Activated CD4-positive, alpha-beta memory T cell treated with anti-CD3 and anti-CD28 coated beads, Interleukin-2, amount 10 ng/mL, durations not matched to agents 7 days and 5 days (primary cell): ENCODE data around the gene UBE2U. TPM values are rescaled to one million over a fixed set of nuclear protein-coding genes. Genes with fewer than 3 reads are reported as not detected.
"Not testable (repeated sequence)": the region's sequence is repeated elsewhere in the genome, so short reads cannot be mapped to it uniquely, and the experiment has no call there.

Experiments
- CTCF ChIA-PET: fragments of 350-600 bp; sonication (Branson Sonifier 250); formaldehyde crosslinking; loops from one replicate; lab custom pipeline; 2021; ENCODE audit warnings: antibody characterized with exemption, inconsistent platforms; lab: Charles Lee
- POLR2A ChIA-PET: fragments of 350-600 bp; sonication (Branson Sonifier 250); formaldehyde crosslinking; loops from one replicate; lab custom pipeline; 2021; ENCODE audit warnings: antibody characterized with exemption; lab: Charles Lee
- DNase-seq: peaks from one replicate; pipeline ENCODE4 v3.0.0-alpha.2; 2020
- H3K27ac Mint-ChIP-seq: one replicate; pipeline ENCODE4 v1.8.0; 2021; ENCODE audit warnings: mild to moderate bottlenecking, mixed read lengths
- H3K27me3 Mint-ChIP-seq: one replicate; pipeline ENCODE4 v1.8.0; 2021; ENCODE audit warnings: mixed read lengths
- H3K36me3 Mint-ChIP-seq: one replicate; pipeline ENCODE4 v1.8.0; 2021; ENCODE audit warnings: low read depth, mixed read lengths
- H3K4me1 Mint-ChIP-seq: one replicate; pipeline ENCODE4 v1.8.0; 2021; ENCODE audit warnings: mixed read lengths
- H3K4me3 Mint-ChIP-seq: one replicate; pipeline ENCODE4 v1.8.0; 2021; ENCODE audit warnings: mild to moderate bottlenecking, mixed read lengths
- H3K9me3 Mint-ChIP-seq: one replicate; pipeline ENCODE4 v1.8.0; 2021; ENCODE audit warnings: mixed read lengths
- total RNA-seq, 2 experiments: library from RNA; stranded (reverse); gene quantifications; one replicate each; pipeline ENCODE4 v1.2.3, GENCODE V29; 2021

The UBE2U gene
- total RNA-seq, 2 experiments from 2014 or later: not detected

DNA sequence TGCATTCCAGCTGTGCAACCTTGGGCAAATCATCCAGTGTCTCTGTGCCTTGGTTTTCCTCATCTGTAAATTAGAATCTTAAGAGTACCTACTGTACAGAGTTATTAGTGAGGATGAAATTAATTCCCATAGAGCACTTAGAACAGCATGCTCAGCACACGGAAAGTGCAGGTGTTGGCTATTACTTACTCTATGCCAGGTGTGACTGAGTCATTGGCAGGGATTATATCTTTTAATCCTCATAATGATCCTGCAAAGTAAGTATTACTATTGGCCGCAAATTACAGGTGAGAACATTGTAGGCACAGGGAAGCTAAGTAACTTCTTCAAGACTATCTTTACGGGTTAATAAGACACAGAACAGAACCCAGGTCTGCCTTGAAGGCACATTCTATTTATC is 6.3 kb upstream of the UBE2U start:
- ChIA-PET POLR2A (no interaction called here), CTCF (no interaction called here)
- H3K27ac Mint-ChIP-seq: no peak overlapping the region
- DNase-seq: no peak
- no peaks in the 10 kb centered on the region for H3K4me1 Mint-ChIP-seq
- H3K9me3 Mint-ChIP-seq: no peaks in the 10 kb centered on the region
- no peak overlapping the region for H3K4me3 Mint-ChIP-seq
- peaks cover 3% of the 10 kb centered on the region for H3K27me3 Mint-ChIP-seq
- H3K36me3 Mint-ChIP-seq: no peaks in the 10 kb centered on the region

DNA sequence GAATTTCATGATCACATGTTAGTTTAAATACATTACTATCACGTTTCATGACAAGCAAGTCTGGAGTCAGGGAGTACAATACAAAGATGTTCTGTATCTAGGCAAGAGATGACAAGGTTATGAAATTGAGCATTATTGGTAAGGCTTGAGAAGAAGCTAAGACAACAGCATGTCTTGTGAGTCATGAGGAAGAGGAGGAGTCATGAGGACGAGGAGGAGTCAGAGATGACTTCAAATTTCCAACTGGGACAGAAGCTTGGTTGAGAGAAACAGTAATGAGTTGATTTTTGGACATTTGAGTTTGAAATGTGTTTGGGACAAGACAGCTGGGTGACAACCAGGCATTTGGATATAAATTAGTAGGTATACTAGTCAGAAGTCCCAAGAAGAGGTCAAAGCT is 4.3 kb upstream of the UBE2U start:
- no peaks in the 10 kb centered on the region for H3K9me3 Mint-ChIP-seq
- no peaks in the 10 kb centered on the region for H3K36me3 Mint-ChIP-seq
- no peak for DNase-seq
- ChIA-PET POLR2A (no interaction called here), CTCF (no interaction called here)
- H3K4me1 Mint-ChIP-seq: no peaks in the 10 kb centered on the region
- H3K27me3 Mint-ChIP-seq: peaks cover 3% of the 10 kb centered on the region
- no peak overlapping the region for H3K27ac Mint-ChIP-seq
- H3K4me3 Mint-ChIP-seq: no peak overlapping the region

DNA sequence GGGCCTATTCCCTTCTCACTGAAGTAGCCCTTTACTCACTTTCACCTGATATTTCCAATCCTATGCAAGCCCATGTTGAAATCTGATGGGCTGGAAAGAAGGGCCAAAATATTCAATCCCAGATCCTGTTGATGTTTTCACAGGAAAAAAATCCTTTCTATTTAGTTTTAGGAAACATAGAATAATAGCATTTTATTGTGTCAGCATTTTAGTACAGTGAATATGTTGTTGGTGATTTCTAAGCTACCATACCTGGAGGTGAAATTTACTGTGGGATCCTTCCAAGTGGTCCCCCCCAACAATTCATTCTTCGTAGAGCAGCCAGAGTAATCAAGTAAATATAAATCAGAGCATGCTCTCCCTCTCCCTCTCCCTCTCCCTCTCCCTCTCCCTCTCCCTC is 3.4 kb upstream of the UBE2U start:
- Mint-ChIP-seq H3K27me3 (peaks cover 2% of the 10 kb centered on the region), H3K27ac (no peak overlapping the region), H3K4me1 (no peaks in the 10 kb centered on the region), H3K9me3 (no peaks in the 10 kb centered on the region), H3K36me3 (no peaks in the 10 kb centered on the region), H3K4me3 (no peak overlapping the region)
- DNase-seq: no peak
- ChIA-PET POLR2A (no interaction called here), CTCF (no interaction called here)

DNA sequence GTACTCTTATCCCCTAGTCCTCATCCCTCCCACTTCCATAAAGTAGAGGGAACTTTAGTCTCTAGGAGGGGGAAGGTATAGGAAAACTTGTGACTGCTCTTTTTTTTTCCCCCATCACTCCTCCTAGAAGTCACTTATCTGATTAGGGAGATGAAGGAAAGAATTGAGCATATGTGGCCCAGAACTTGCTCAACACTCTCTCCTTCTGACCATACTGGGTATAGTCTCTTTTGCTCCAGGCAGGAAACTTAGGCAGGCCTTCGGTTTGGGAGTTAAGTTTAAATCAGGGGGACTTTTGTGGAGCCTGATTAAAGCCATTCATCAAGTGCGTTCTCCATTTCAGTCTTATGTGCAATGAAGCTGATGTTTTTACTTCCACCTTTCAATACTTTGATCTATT is 5.8 kb downstream of the UBE2U start:
- Mint-ChIP-seq H3K27ac (no peak overlapping the region), H3K9me3 (no peaks in the 10 kb centered on the region), H3K27me3 (peaks cover 21% of the 10 kb centered on the region), H3K4me1 (no peaks in the 10 kb centered on the region), H3K4me3 (no peak overlapping the region), H3K36me3 (no peaks in the 10 kb centered on the region)
- DNase-seq: no peak
- ChIA-PET CTCF (no interaction called here), POLR2A (no interaction called here)

DNA sequence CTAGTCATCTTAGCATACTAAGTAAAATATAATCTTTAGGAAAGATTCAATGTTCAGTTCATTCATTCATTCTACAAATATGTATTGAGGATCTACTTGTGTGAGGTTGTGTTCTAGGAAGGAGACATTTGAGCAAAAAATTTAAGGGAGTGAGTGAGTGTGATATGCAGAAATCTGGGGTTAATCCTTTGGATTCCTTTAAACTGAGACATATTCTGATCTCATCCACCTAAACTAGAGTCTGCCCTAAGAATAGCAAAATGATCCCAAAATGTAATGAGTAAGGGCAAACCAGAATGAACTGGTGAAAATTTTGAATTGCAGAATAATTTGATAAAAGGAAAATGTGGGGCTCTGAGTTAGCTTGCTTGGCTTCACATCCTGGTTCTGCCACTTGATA is 8.6 kb downstream of the UBE2U start:
- Mint-ChIP-seq H3K4me1 (no peaks in the 10 kb centered on the region), H3K27ac (no peak overlapping the region), H3K36me3 (no peaks in the 10 kb centered on the region), H3K27me3 (peaks cover 25% of the 10 kb centered on the region), H3K9me3 (no peaks in the 10 kb centered on the region), H3K4me3 (no peak overlapping the region)
- DNase-seq: no peak
- ChIA-PET POLR2A (no interaction called here), CTCF (no interaction called here)

DNA sequence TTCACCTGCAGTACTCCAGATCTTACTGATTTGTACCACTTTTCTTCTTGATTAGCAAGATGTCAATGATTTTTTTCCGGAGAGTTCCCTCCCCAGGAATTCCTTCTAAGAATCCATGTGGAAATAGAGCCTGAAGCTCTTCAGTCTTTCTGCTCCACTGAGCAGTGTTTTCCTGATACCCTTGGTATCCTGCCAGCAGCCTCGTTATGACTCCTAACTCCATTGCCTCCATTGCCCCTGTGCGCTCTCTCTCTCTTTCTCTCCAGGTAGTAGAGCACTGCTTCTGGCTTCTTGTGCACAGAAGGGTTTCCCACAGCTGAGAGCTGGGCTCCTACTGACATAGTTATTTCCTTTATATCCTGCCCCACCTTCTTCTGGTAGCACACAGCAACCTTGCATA is 12.2 kb downstream of the UBE2U start:
- no peak overlapping the region for H3K4me3 Mint-ChIP-seq
- no peaks in the 10 kb centered on the region for H3K4me1 Mint-ChIP-seq
- POLR2A ChIA-PET: no interaction called here
- CTCF ChIA-PET: no interaction called here
- DNase-seq: no peak
- H3K27me3 Mint-ChIP-seq: peaks cover 35% of the 10 kb centered on the region
- H3K9me3 Mint-ChIP-seq: no peaks in the 10 kb centered on the region
- H3K36me3 Mint-ChIP-seq: no peaks in the 10 kb centered on the region
- no peak overlapping the region for H3K27ac Mint-ChIP-seq

DNA sequence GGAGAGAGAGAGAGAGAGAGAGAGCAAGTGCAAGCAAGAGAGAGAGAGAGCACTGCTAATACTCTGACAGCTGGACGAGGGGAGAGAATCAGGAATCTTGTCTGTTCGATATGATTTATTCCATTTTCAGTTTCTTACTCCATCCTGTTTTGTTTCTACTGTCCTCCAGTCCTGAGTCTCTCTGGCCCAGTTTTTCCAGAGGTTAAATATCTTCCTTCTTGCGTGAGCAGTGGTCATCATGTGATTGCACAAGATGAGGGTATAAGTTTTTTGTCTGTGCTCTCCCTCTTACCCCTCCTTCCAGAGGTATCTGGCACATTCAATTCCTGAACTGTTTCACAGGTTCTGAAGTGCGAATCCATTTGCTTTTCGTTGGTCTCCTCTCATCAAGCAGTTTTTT is 16.8 kb downstream of the UBE2U start:
- H3K27ac Mint-ChIP-seq: no peak overlapping the region
- peaks cover 7% of the 10 kb centered on the region for H3K4me1 Mint-ChIP-seq
- H3K9me3 Mint-ChIP-seq: no peaks in the 10 kb centered on the region
- ChIA-PET POLR2A (no interaction called here), CTCF (no interaction called here)
- no peaks in the 10 kb centered on the region for H3K36me3 Mint-ChIP-seq
- H3K27me3 Mint-ChIP-seq: peaks cover 40% of the 10 kb centered on the region
- no peak for DNase-seq
- H3K4me3 Mint-ChIP-seq: no peak overlapping the region

DNA sequence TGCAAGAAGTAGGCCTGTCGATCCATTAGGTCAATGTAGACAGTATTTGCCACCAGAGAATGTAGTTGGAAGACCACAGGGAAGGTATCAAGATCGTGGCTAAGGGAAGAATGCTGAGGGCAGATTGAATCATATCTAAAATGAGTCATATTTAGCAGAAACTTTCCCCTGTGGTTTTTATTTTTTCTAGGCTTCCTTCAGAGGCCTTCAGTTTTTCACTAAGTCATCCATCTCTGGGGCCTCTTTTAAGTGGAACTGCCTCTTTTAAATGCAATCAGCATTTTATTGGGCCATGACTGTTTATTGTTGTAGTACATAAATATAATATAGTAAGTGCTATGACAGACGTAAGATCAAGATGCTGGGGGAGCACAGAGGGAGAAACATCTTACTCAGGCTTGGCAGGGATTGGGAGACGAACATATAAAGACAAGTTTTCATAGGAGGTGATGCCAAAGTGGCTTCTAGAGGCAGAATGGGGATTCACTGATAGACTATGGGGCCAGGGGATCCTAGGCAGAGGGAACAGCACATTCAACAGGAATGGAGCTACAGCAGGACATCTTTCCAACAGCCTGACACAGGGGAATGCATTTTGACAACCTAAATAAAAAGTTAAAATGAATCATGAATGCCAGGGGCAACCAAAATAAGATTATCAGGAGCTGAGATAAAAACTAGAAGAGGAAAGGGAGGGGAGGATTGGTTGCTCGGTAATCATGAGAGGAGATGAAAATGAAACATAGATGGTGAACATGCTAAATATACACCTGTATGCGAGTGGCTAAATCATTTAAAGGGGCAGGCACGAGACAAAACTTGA is 20.1 kb downstream of the UBE2U start:
- CTCF ChIA-PET: no interaction called here
- Mint-ChIP-seq H3K4me1 (peaks cover 7% of the 10 kb centered on the region), H3K27ac (no peak overlapping the region), H3K9me3 (no peaks in the 10 kb centered on the region), H3K4me3 (no peak overlapping the region), H3K27me3 (peaks cover 38% of the 10 kb centered on the region), H3K36me3 (no peaks in the 10 kb centered on the region)
- no peak for DNase-seq
- POLR2A ChIA-PET: no interaction called here

DNA sequence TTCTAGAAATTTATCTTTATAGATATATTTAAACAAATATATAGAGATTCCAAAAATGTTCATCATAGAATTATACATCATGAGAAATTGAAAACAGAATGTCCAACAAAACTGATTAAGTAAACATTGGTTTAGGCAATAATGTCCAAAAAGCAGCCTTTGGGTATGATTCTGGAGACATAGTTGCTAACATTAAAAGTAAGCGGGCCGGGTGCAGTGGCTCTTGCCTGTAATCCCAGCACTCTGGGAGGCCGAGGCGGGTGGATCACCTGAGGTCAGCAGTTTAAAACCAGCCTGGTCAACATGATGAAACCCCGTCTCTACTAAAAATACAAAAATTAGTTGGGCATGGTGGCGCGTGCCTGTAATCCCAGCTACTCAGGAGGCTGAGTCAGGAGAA is 20.8 kb downstream of the UBE2U start:
- H3K27ac Mint-ChIP-seq, POLR2A ChIA-PET, CTCF ChIA-PET, H3K36me3 Mint-ChIP-seq, H3K4me3 Mint-ChIP-seq, H3K9me3 Mint-ChIP-seq, DNase-seq, H3K4me1 Mint-ChIP-seq: not testable (repeated sequence)
- H3K27me3 Mint-ChIP-seq: peaks cover 34% of the 10 kb centered on the region

DNA sequence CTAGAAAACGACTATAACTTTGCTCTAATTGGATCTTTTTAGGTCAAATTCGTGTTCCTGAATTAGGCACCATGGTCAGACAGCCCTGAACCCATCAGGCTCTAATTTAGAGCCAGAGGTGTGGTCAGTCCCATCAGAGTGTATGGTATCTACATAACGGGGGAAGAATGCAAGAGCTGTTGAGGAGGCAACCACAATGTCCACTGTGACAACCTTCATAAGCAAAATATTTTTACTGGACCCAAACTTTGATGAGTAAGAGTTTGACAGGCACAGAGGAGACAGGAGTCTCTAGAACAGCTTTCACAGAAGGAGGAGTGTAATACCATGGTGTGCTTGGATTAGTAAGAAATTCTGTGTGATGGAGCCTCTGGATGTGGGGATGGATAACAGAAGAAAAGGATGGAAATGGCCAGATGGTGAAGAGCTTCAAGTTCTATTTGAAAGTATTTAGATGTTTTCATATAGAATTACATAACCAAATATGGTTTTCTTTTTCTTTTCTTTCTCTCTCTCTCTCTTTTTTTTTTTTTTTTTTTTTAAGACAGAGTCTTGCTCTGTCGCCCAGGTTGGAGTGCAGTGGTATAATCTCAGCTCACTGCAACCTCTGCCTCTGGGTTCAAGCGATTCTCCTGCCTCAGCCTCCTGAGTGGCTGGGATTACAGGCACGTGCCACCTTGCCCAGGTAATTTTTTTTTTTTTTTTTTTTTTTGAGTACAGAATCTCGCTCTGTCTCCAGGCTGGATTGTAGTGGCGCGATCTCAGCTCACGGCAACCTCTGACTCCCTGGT is 24.9 kb downstream of the UBE2U start:
- Mint-ChIP-seq H3K36me3 (no peaks in the 10 kb centered on the region), H3K27me3 (peaks cover 24% of the 10 kb centered on the region), H3K9me3 (no peaks in the 10 kb centered on the region), H3K27ac (no peak overlapping the region), H3K4me3 (no peak overlapping the region), H3K4me1 (peaks cover 6% of the 10 kb centered on the region)
- POLR2A ChIA-PET: no interaction called here
- DNase-seq: no peak
- CTCF ChIA-PET: interaction anchor here (0.7 to 2.4 kb wide), 3 partner anchors 18 to 1316 kb away, joined by 3 to 7 read pairs (median 3); no protein-coding TSS in a partner anchor

DNA sequence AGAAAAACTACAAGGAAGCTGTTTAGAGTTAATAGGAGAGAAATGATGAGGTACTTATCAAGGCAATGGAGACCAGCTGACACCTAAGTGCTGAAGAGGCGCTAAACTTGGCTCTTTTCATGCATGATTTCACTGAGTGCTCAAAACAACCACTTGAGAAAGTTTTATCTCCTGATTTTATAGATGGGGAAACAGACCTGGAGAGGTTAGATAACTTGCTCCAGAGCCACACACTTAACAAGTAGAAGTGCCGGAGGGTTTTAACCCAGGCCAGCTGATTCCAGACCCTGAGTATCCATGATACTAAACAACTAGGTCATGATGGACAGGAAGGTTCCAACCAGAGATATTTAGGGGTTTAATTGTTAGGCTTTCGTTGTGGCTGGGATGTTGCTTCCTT is 25.9 kb downstream of the UBE2U start:
- Mint-ChIP-seq H3K4me3 (no peak overlapping the region), H3K36me3 (no peaks in the 10 kb centered on the region), H3K27me3 (peaks cover 30% of the 10 kb centered on the region), H3K9me3 (no peaks in the 10 kb centered on the region), H3K4me1 (no peaks in the 10 kb centered on the region), H3K27ac (no peak overlapping the region)
- ChIA-PET POLR2A (no interaction called here), CTCF (interaction anchor here (2.4 kb wide), 1 partner anchor 17 kb away, joined by 7 read pairs; no protein-coding TSS in a partner anchor)
- DNase-seq: no peak

DNA sequence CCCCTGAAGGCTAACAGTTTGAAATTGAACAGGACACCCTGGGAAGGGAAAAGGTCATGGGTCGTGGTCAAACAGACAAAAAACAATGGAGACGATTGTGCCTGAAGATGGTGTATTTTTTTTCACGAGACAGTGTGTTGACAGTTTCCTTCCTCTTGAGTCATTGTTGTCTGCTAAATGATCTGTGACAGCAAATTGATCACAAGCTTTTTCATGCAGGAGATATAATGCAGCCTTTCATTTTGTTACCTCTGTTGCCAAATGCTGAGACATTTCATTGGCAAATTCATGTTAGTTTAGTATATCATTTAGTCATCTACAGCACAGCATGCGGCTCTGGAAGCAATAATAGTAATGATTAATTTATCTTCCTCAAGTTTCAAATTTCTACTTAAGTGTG is 27.7 kb downstream of the UBE2U start:
- H3K27ac Mint-ChIP-seq: no peak overlapping the region
- DNase-seq: no peak
- no peak overlapping the region for H3K4me3 Mint-ChIP-seq
- H3K36me3 Mint-ChIP-seq: no peaks in the 10 kb centered on the region
- H3K4me1 Mint-ChIP-seq: no peaks in the 10 kb centered on the region
- ChIA-PET CTCF (interaction anchor here (2.4 kb wide), 1 partner anchor 15 kb away, joined by 7 read pairs; no protein-coding TSS in a partner anchor), POLR2A (no interaction called here)
- no peaks in the 10 kb centered on the region for H3K9me3 Mint-ChIP-seq
- H3K27me3 Mint-ChIP-seq: peaks cover 24% of the 10 kb centered on the region

DNA sequence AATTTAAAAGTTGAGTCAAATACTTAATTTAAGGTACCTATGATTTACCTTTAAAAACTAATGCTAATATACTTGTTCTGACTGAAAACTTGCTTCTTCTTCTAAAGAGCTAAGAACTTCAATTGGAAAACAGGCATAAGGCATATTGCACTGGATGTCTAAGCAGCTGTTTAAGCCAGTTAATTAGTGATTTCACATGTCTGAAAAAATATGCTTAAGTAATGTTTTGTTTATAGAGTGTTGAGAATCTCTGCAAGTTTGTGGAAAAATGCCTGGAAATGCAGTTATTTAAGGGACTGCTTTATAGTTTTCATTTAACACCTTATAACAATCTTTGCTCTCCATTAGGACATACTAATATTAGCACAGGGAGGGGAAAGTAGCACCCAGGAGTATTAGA is 28.2 kb downstream of the UBE2U start:
- ChIA-PET CTCF (no interaction called here), POLR2A (no interaction called here)
- Mint-ChIP-seq H3K9me3 (no peaks in the 10 kb centered on the region), H3K36me3 (no peaks in the 10 kb centered on the region), H3K4me3 (no peak overlapping the region), H3K27me3 (peaks cover 22% of the 10 kb centered on the region), H3K27ac (no peak overlapping the region), H3K4me1 (no peaks in the 10 kb centered on the region)
- DNase-seq: no peak
